WERI-Rb-1 (cell line): Measurements from ENCODE around the gene APOL3.
"Not testable (repeated sequence)": the region's sequence is repeated elsewhere in the genome, so short reads cannot be mapped to it uniquely, and the experiment has no call there.

Experiments used
- DNase-seq: peaks from one replicate; pipeline ENCODE4 v3.0.0-alpha.2; 2020
- H3K27ac ChIP-seq: fragments of 250-450 bp; sonication (Bioruptor Pico); 2 replicates; pipeline ENCODE4 v1.5.1; 2020; ENCODE audit warnings: mild to moderate bottlenecking, moderate library complexity
- H3K27me3 ChIP-seq: fragments of 250-450 bp; sonication (Bioruptor Pico); 2 replicates; pipeline ENCODE4 v1.5.1; 2021; ENCODE audit warnings: mild to moderate bottlenecking, low read depth, moderate library complexity; ENCODE audit not compliant: insufficient read depth, severe bottlenecking
- H3K36me3 ChIP-seq: fragments of 250-450 bp; sonication (Bioruptor Pico); 2 replicates; pipeline ENCODE4 v1.5.1; 2020; ENCODE audit warnings: mild to moderate bottlenecking, moderate library complexity
- H3K4me3 ChIP-seq: 2 replicates; pipeline ENCODE4 v1.5.1; 2011; ENCODE audit warnings: low read depth, mild to moderate bottlenecking, control low read depth, low read length
- H3K9me3 ChIP-seq: fragments of 250-450 bp; sonication (Bioruptor Pico); 2 replicates; pipeline ENCODE4 v1.5.1; 2021; ENCODE audit warnings: mild to moderate bottlenecking, moderate library complexity; ENCODE audit not compliant: severe bottlenecking
- TF ChIP-seq, protein P1 (sequence below): IDR thresholded peaks from 2 replicates; pipeline ENCODE4 v1.5.1; 2011; ENCODE audit warnings: low read depth, mild to moderate bottlenecking, control low read depth, inconsistent platforms, low read length

Gene APOL3

GRCh38 chr22:36141481-36141880 is 19.1 kb downstream of the APOL3 start:
- peaks cover 12% of the 10 kb centered on the region for H3K27me3 ChIP-seq
- H3K27ac ChIP-seq, result no peak overlapping the region
- H3K36me3 ChIP-seq, result no peaks in the 10 kb centered on the region
- DNase-seq, result no peak
- no peaks in the 10 kb centered on the region for H3K9me3 ChIP-seq
- TF ChIP-seq, protein P1, sequence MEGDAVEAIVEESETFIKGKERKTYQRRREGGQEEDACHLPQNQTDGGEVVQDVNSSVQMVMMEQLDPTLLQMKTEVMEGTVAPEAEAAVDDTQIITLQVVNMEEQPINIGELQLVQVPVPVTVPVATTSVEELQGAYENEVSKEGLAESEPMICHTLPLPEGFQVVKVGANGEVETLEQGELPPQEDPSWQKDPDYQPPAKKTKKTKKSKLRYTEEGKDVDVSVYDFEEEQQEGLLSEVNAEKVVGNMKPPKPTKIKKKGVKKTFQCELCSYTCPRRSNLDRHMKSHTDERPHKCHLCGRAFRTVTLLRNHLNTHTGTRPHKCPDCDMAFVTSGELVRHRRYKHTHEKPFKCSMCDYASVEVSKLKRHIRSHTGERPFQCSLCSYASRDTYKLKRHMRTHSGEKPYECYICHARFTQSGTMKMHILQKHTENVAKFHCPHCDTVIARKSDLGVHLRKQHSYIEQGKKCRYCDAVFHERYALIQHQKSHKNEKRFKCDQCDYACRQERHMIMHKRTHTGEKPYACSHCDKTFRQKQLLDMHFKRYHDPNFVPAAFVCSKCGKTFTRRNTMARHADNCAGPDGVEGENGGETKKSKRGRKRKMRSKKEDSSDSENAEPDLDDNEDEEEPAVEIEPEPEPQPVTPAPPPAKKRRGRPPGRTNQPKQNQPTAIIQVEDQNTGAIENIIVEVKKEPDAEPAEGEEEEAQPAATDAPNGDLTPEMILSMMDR, result no peak
- no peak overlapping the region for H3K4me3 ChIP-seq

DNA sequence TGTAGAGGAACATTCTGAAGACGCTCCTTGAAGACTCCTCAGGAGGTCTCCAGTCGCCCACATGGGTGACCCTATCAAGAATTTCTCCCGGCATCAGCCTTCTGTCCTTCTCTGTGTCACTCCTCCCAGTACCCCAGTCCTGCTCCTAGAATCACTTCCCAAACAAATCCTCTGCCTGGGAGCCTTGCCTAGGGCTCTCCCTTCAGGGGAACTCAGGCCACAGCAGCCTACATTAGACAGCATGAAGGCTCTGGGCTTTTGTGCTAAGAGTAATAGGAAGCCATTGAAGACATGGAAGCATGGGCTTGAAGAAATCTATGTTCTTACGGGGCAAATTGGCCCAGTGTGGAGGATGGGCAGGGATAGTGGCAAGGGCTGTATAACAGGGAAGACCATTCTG is 21.8 kb downstream of the APOL3 start:
- not testable (repeated sequence) for H3K27ac ChIP-seq, DNase-seq, H3K4me3 ChIP-seq, H3K36me3 ChIP-seq, H3K9me3 ChIP-seq
- H3K27me3 ChIP-seq, result peaks cover 29% of the 10 kb centered on the region

DNA sequence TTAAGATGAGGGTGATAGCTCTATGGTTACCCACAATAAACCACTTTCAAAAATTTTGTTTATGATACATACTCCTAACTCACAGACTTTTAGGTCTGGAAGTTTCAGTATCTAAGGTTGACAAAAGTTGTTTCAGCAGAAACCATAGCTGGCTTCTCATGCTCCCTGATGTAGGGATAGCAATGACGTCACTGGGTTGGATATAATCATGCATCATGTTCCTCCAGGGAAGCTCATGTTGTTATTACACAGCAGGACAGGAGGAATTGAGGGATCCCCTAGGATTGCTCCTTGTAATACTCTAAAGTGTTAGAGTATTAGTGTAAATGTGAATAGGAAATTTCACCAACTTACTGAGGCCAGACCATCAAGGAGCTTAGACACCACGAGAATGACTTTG is 23.6 kb downstream of the APOL3 start:
- H3K27me3 ChIP-seq, result peaks cover 44% of the 10 kb centered on the region

DNA sequence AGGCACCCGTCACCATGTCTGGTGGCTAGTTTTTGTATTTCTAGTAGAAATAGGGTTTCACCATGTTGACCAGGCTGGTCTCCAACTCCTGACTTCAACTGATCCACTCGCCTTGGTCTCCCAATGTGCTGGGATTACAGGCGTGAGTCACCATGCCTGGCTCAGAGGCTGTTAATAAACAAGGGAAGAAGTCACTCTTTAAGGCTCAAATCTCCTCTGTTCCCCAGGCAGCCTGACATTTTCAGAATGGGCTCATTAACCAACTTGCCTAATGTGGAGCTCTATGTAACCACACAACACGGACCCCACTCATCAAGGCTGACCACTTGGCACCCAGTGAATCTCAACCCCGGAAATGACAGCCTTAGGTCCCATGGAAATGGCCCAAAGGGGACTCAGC is 24.1 kb downstream of the APOL3 start:
- TF ChIP-seq, protein P1, result no peak
- Histone ChIP-seq H3K36me3 (no peaks in the 10 kb centered on the region), H3K9me3 (no peaks in the 10 kb centered on the region), H3K27ac (no peak overlapping the region), H3K27me3 (peaks cover 47% of the 10 kb centered on the region), H3K4me3 (no peak overlapping the region)
- DNase-seq, result no peak

More for the DNA sequence above, 23.6 kb downstream of the APOL3 start:
- no peaks in the 10 kb centered on the region for H3K36me3 ChIP-seq
- TF ChIP-seq, protein P1, result no peak
- no peak for DNase-seq
- no peak overlapping the region for H3K4me3 ChIP-seq
- H3K27ac ChIP-seq, result no peak overlapping the region
- H3K9me3 ChIP-seq, result no peaks in the 10 kb centered on the region

DNA sequence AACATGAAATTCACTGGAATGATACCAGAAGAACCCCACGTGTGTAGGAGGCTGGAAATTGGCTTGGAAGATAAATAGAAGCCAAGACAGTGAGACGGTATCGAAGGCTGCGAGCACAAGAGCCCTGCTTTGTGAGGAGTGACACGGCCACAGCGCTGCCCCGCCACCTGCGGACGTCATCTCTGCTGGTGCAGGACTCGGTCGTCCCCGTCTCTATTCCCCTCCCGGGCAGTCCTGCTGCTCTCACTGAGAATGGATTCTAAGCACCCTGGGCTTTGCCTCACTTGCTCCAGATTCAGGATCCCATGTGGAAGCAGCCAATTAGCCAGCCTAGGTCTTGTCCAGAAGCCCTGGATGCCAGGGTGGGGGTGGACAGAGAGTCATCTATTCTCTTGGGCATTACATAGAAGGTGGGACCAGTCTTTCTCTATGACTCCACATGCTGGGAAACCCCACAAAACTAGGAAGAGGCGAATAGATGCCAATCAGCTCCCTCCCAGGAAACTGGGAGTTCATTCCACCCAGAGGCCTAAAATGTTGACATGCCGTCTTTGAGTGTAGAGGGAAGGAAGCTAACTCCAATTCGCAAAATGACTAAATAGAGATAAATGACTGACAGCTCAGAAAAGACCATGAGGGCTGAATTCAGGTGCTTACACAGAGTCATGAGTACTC is 25.1 kb downstream of the APOL3 start:
- DNase-seq, result no peak
- H3K9me3 ChIP-seq, result no peaks in the 10 kb centered on the region
- H3K27ac ChIP-seq, result no peak overlapping the region
- H3K4me3 ChIP-seq, result no peak overlapping the region
- peaks cover 56% of the 10 kb centered on the region for H3K27me3 ChIP-seq
- TF ChIP-seq, protein P1, result no peak
- H3K36me3 ChIP-seq, result no peaks in the 10 kb centered on the region

DNA sequence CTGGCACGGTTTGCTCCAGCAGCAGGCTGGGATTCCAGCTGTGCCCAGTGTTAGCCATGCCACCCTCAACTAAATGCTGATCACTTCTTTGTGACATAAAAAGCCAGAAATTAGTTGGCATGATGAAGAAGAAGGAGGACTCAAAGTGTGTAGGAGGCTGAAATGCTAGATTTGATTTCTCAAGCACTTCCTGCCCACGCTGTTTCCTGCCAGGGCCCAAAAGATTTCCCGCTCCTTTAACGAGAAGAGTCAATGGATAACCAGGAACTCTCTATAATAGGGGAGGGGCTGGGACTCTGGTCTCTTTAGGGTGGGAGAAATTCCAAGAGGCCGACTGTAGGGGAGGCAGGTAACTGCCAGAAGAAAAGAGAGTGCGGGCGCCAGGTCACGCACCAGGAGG is 26.4 kb downstream of the APOL3 start:
- no peak for DNase-seq
- TF ChIP-seq, protein P1, result no peak
- Histone ChIP-seq H3K9me3 (no peaks in the 10 kb centered on the region), H3K4me3 (no peak overlapping the region), H3K36me3 (no peaks in the 10 kb centered on the region), H3K27ac (no peak overlapping the region), H3K27me3 (peaks cover 64% of the 10 kb centered on the region)
